GM12892 (cell line): ENCODE measurements around the gene KCNH4.

Source experiments
- POLR2A ChIP-seq: IDR thresholded peaks from 2 replicates; pipeline ENCODE4 v1.6.1; 2011; ENCODE audit warnings: low read depth, low read length, control low read depth
- POLR2AphosphoS5 ChIP-seq: IDR thresholded peaks from 2 replicates; pipeline ENCODE4 v1.6.1; 2011; ENCODE audit warnings: low read depth, low read length, control low read depth
- TAF1 ChIP-seq: IDR thresholded peaks from 2 replicates; pipeline ENCODE4 v1.6.1; 2011; ENCODE audit warnings: low read depth, mild to moderate bottlenecking, control low read depth, low read length, borderline replicate concordance

GRCh38 chr17:42189651-42189965 is 8.7 kb upstream of the KCNH4 start:
- TF ChIP-seq POLR2A (no peak), POLR2AphosphoS5 (no peak), TAF1 (no peak)
